HCT116 (cell line): ENCODE data around the gene KIRREL3. TPM values are rescaled to one million over a fixed set of nuclear protein-coding genes. Genes with fewer than 3 reads are reported as not detected.

Source experiments
- ATAC-seq: fragments of 200-7000 bp; cut with Tn5 transposase; 2 replicates; pipeline ENCODE4 v1.9.1; 2020; ENCODE audit warnings: mild to moderate bottlenecking, moderate library complexity
- BruUV-seq: library from RNA; stranded (reverse); fragments of 400-500 nt; replicated peaks from 2 replicates; lab custom pipeline; 2021; lab: Mats Ljungman, UMichigan
- CTCF ChIA-PET: fragments of 300-600 bp; sonication (Branson Sonifier 250); formaldehyde crosslinking; loops from one replicate; lab custom pipeline; 2021; ENCODE audit warnings: antibody characterized with exemption; lab: Charles Lee
- POLR2A ChIA-PET: fragments of 300-600, 350-600 bp; sonication (Branson Sonifier 250); formaldehyde crosslinking; loops from one replicate; lab custom pipeline; 2021; ENCODE audit warnings: antibody characterized with exemption; lab: Charles Lee
- RAD21 ChIA-PET, 2 experiments: fragments of 300-600 bp; sonication (Branson Sonifier 250); formaldehyde crosslinking; loops; one replicate each; lab custom pipeline; 2023; ENCODE audit warnings: low total read pairs in 2 of 2; ENCODE audit not compliant: uncharacterized antibody in 2 of 2, unreplicated experiment in 2 of 2, low non-redundant PET in 1 of 2; lab: Charles Lee
- DNase-seq: peaks from one replicate; pipeline ENCODE4 v3.0.0-alpha.2; 2010; ENCODE audit warnings: low read depth, low spot score
- H2AFZ ChIP-seq: fragments of 200-600 bp; shearing (Covaris generic), sonication (generic); 2 replicates; pipeline ENCODE4 v1.6.1; 2017; ENCODE audit warnings: low read depth, mixed run types, mixed read lengths, antibody characterized with exemption, low read length; ENCODE audit not compliant: poor library complexity, severe bottlenecking
- H3K27ac ChIP-seq: 2 replicates; pipeline ENCODE4 v1.5.1; 2012; ENCODE audit warnings: low read depth, low read length
- H3K27me3 ChIP-seq: fragments of 200-600 bp; sonication (generic); 2 replicates; pipeline ENCODE4 v1.6.1; 2016; ENCODE audit warnings: mixed run types, low read length, mixed read lengths; ENCODE audit not compliant: insufficient read depth
- H3K36me3 ChIP-seq, 2 experiments: fragments of 200-500 bp in 1 of 2; fragments of 200-600 bp in 1 of 2; sonication (Bioruptor generic) in 1 of 2; sonication (generic) in 1 of 2; 2 replicates each; pipeline versions ENCODE4 v1.5.1 to v1.6.1; 2014 to 2016; ENCODE audit warnings: low read length in 2 of 2, inconsistent platforms in 1 of 2, mixed read lengths in 1 of 2, mixed run types in 1 of 2; ENCODE audit not compliant: insufficient read depth in 2 of 2, control insufficient read depth in 1 of 2
- H3K4me1 ChIP-seq, 2 experiments: fragments of 200-600 bp in 1 of 2; sonication (generic) in 1 of 2; 2 replicates each; pipeline versions ENCODE4 v1.5.1 to v1.6.1; 2012 to 2017; ENCODE audit warnings: low read length in 2 of 2, inconsistent platforms in 1 of 2, mild to moderate bottlenecking in 1 of 2, mixed read lengths in 1 of 2, mixed run types in 1 of 2, moderate library complexity in 1 of 2; ENCODE audit not compliant: insufficient read depth in 2 of 2, control insufficient read depth in 1 of 2
- H3K4me2 ChIP-seq: fragments of 200-600 bp; sonication (generic); 2 replicates; pipeline ENCODE4 v1.6.1; 2017; ENCODE audit warnings: mixed run types, low read length, mixed read lengths
- H3K4me3 ChIP-seq, 2 experiments: fragments of 200-600 bp in 1 of 2; sonication (generic) in 1 of 2; replicated peaks in 1 of 2; 2 replicates each; pipeline ENCODE4 v1.5.1; 2011 to 2016; ENCODE audit warnings: low read length in 2 of 2, control low read depth in 1 of 2, low read depth in 1 of 2, mild to moderate bottlenecking in 1 of 2, mixed read lengths in 1 of 2, mixed run types in 1 of 2
- H3K79me2 ChIP-seq: fragments of 200-600 bp; sonication (generic); 2 replicates; pipeline ENCODE4 v1.6.1; 2017; ENCODE audit warnings: mild to moderate bottlenecking, mixed run types, low read length, moderate library complexity, mixed read lengths; ENCODE audit not compliant: insufficient read depth
- H3K9ac ChIP-seq: fragments of 200-600 bp; sonication (generic); 2 replicates; pipeline ENCODE4 v1.6.1; 2016; ENCODE audit warnings: low read length, mixed read lengths
- H3K9me2 ChIP-seq: fragments of 200-600 bp; sonication (generic), shearing (Covaris generic); 2 replicates; pipeline ENCODE4 v1.6.1; 2017; ENCODE audit warnings: mixed run types, mild to moderate bottlenecking, moderate library complexity; ENCODE audit not compliant: insufficient read depth
- H3K9me3 ChIP-seq, 2 experiments: fragments of 200-500 bp in 1 of 2; fragments of 200-600 bp in 1 of 2; sonication (Bioruptor generic) in 1 of 2; sonication (generic) in 1 of 2; 2 replicates each; pipeline ENCODE4 v1.6.1; 2014 to 2017; ENCODE audit warnings: low read length in 2 of 2, mixed read lengths in 2 of 2, inconsistent platforms in 1 of 2, low read depth in 1 of 2, mild to moderate bottlenecking in 1 of 2, mixed run types in 1 of 2, moderate library complexity in 1 of 2; ENCODE audit not compliant: control insufficient read depth in 1 of 2, insufficient read depth in 1 of 2
- H4K20me1 ChIP-seq: fragments of 200-600 bp; sonication (generic), shearing (Covaris generic); 2 replicates; pipeline ENCODE4 v1.6.1; 2017; ENCODE audit warnings: mixed run types, mild to moderate bottlenecking, moderate library complexity; ENCODE audit not compliant: insufficient read depth
- CBX3 ChIP-seq: IDR thresholded peaks from 2 replicates; pipeline ENCODE4 v1.6.1; 2012; ENCODE audit warnings: low read depth
- CEBPB ChIP-seq: IDR thresholded peaks from 2 replicates; pipeline ENCODE4 v1.6.1; 2012; ENCODE audit warnings: low read depth
- CTCF ChIP-seq, 3 experiments: fragments of 200-600 bp in 1 of 3; sonication (generic) in 1 of 3; IDR thresholded peaks in 2 of 3; conservative IDR thresholded peaks in 1 of 3; 2 replicates each; pipeline ENCODE4 v1.5.1; 2012 to 2017; ENCODE audit warnings: low read depth in 2 of 3, low read length in 2 of 3, antibody characterized with exemption in 1 of 3, borderline replicate concordance in 1 of 3, control low read depth in 1 of 3, mild to moderate bottlenecking in 1 of 3, mixed read lengths in 1 of 3, mixed run types in 1 of 3, moderate library complexity in 1 of 3; ENCODE audit not compliant: insufficient read depth in 1 of 3
- EGR1 ChIP-seq: IDR thresholded peaks from 2 replicates; pipeline ENCODE4 v1.6.1; 2012; ENCODE audit warnings: low read depth
- FOSL1 ChIP-seq: IDR thresholded peaks from 2 replicates; pipeline ENCODE4 v1.6.1; 2012; ENCODE audit warnings: low read depth
- JUND ChIP-seq: IDR thresholded peaks from 2 replicates; pipeline ENCODE4 v1.6.1; 2012
- POLR2A ChIP-seq: IDR thresholded peaks from 2 replicates; pipeline ENCODE4 v1.7.0; 2011; ENCODE audit warnings: borderline replicate concordance; ENCODE audit not compliant: insufficient read depth, insufficient read length; ENCODE audit errors: extremely low read depth
- POLR2AphosphoS5 ChIP-seq: IDR thresholded peaks from 2 replicates; pipeline ENCODE4 v1.6.1; 2011; ENCODE audit warnings: mild to moderate bottlenecking, low read depth, low read length, moderate library complexity
- RAD21 ChIP-seq: IDR thresholded peaks from 2 replicates; pipeline ENCODE4 v1.6.1; 2012; ENCODE audit warnings: low read depth, mild to moderate bottlenecking
- REST ChIP-seq: IDR thresholded peaks from 2 replicates; pipeline ENCODE4 v1.6.1; 2012; ENCODE audit warnings: low read depth
- SIN3A ChIP-seq: IDR thresholded peaks from 2 replicates; pipeline ENCODE4 v1.6.1; 2012; ENCODE audit warnings: low read depth
- SP1 ChIP-seq: IDR thresholded peaks from 2 replicates; pipeline ENCODE4 v1.6.1; 2012; ENCODE audit warnings: low read depth
- SRF ChIP-seq: IDR thresholded peaks from 2 replicates; pipeline ENCODE4 v1.6.1; 2012; ENCODE audit warnings: low read depth
- TCF7L2 ChIP-seq: IDR thresholded peaks from 2 replicates; pipeline ENCODE4 v1.7.0; 2011; ENCODE audit warnings: borderline replicate concordance, inconsistent platforms; ENCODE audit not compliant: insufficient read depth, insufficient read length; ENCODE audit errors: extremely low read depth
- YY1 ChIP-seq: IDR thresholded peaks from 2 replicates; pipeline ENCODE4 v1.6.1; 2011; ENCODE audit warnings: low read length, low read depth, moderate library complexity, mild to moderate bottlenecking; ENCODE audit not compliant: insufficient replicate concordance; ENCODE audit errors: extremely low read depth
- intact Hi-C: fragments of 100-400 bp; cut with micrococcal nuclease; formaldehyde crosslinking; loops from 2 replicates; pipeline ENCODE4 v1.10.0; 2022
- total RNA-seq: library from RNA; stranded (reverse); gene quantifications from one replicate; pipeline ENCODE4 v1.2.1, GENCODE V29; 2021; ENCODE audit not compliant: unreplicated experiment
- TF ChIP-seq, protein P1 (sequence below): IDR thresholded peaks from 2 replicates; pipeline ENCODE4 v1.6.1; 2011; ENCODE audit warnings: mild to moderate bottlenecking, low read length, moderate library complexity; ENCODE audit not compliant: insufficient replicate concordance; ENCODE audit errors: extremely low read depth
- TF ChIP-seq, protein P2 (sequence below): IDR thresholded peaks from 2 replicates; pipeline ENCODE4 v1.6.1; 2012

The KIRREL3 gene
- total RNA-seq, 1 experiment from 2014 or later: not detected

GRCh38 chr11:126963603-126964363 lies 36.8 kb downstream of the KIRREL3 start (continued):
- TF ChIP-seq JUND (no peak), FOSL1 (no peak), RAD21 (no peak), YY1 (no peak), SIN3A (no peak)
- TF ChIP-seq, protein P1, sequence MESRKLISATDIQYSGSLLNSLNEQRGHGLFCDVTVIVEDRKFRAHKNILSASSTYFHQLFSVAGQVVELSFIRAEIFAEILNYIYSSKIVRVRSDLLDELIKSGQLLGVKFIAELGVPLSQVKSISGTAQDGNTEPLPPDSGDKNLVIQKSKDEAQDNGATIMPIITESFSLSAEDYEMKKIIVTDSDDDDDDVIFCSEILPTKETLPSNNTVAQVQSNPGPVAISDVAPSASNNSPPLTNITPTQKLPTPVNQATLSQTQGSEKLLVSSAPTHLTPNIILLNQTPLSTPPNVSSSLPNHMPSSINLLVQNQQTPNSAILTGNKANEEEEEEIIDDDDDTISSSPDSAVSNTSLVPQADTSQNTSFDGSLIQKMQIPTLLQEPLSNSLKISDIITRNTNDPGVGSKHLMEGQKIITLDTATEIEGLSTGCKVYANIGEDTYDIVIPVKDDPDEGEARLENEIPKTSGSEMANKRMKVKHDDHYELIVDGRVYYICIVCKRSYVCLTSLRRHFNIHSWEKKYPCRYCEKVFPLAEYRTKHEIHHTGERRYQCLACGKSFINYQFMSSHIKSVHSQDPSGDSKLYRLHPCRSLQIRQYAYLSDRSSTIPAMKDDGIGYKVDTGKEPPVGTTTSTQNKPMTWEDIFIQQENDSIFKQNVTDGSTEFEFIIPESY: no peak

GRCh38 chr11:126963115-126963514 lies 37.5 kb downstream of the KIRREL3 start:
- no peak overlapping the region for H2AFZ ChIP-seq
- ChIA-PET POLR2A (no interaction called here), CTCF (no interaction called here), RAD21 (no interaction called here)
- DNase-seq: no peak
- H3K27ac ChIP-seq: no peak overlapping the region
- intact Hi-C loops: no loop called here
- no peaks in the 10 kb centered on the region for H3K36me3 ChIP-seq
- no peaks in the 10 kb centered on the region for H3K4me1 ChIP-seq
- no peaks in the 10 kb centered on the region for H4K20me1 ChIP-seq
- no peaks in the 10 kb centered on the region for H3K79me2 ChIP-seq
- no peaks in the 10 kb centered on the region for H3K9me3 ChIP-seq
- TF ChIP-seq SIN3A (no peak), EGR1 (no peak), SP1 (no peak), REST (no peak), SRF (no peak), CBX3 (no peak), POLR2AphosphoS5 (no peak), TCF7L2 (no peak), CTCF (IDR thresholded peaks at IDR 0.05 in 2 of 3, conservative IDR thresholded peaks at IDR 0.05 in 1 of 3; ENCODE audit: borderline replicate concordance in 1 of 3, insufficient read depth in 1 of 3, low read depth in 2 of 3, low read length in 2 of 3) (no peak), CEBPB (no peak), POLR2A (no peak)
- TF ChIP-seq, protein P2, sequence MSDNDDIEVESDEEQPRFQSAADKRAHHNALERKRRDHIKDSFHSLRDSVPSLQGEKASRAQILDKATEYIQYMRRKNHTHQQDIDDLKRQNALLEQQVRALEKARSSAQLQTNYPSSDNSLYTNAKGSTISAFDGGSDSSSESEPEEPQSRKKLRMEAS: no peak
- no peak for ATAC-seq
- H3K4me2 ChIP-seq: no peak overlapping the region
- H3K9me2 ChIP-seq: no peaks in the 10 kb centered on the region
- BruUV-seq: no TSS peak
- H3K4me3 ChIP-seq: no peak overlapping the region
- no peak overlapping the region for H3K9ac ChIP-seq
- H3K27me3 ChIP-seq: peaks cover 8% of the 10 kb centered on the region; the same call in 1 of the 2 replicates
